Measurements from ENCODE around the gene LRP8. TPM values are rescaled to one million over a fixed set of nuclear protein-coding genes. Genes with fewer than 3 reads are reported as not detected.

The LRP8 gene
- total RNA-seq, 1 donor from 2014 or later = 16.5 TPM

DNA sequence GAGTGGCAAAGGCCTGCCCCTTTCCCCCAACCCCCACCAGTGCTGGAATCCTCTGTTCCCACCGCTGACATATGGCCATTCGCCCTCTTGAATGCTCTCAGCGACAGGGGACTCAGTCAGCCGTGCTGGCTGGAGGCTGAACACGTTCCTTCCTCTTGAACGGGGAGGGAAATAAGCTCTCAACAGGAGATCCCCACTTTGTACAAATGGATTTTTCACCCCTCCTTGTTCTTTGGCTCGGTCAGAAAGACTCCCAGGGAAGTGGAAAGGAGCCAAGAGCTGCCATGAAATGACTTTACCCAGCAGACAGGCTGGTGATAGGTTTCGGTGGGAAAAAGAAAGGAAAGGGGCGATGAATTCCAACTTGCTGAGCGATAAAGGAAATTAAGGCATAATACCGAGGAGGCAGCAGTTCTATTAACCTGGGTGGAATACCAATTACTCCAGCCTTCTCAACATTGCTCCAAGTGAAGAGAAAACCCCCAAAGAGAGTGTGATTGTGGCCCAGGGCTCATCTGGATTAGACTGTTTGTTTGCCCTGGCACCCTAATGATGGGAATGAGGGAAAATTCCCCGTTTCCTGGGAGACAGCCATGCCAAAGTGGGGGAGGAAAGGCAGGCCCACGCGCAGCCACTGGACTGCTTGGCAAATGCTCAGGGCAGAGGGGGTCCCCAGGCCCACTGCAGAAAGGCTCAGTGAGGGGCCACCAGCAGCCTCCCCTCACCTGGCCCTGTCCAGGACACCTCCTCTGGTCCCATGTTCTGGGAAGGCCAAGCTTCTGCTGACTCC, 23.9 kb downstream of the LRP8 start:
- Mint-ChIP-seq H3K4me1 (ENCODE audit: unreplicated experiment) (peaks cover 39% of the 10 kb centered on the region), H3K4me3 (no peak overlapping the region), H3K27me3 (no peaks in the 10 kb centered on the region), H3K27ac (peak overlapping the region; percentile 64), H3K36me3 (no peaks in the 10 kb centered on the region), H3K9me3 (no peaks in the 10 kb centered on the region)
- DNase-seq (ENCODE audit: extremely low spot score, unreplicated experiment) = no peak
- TF ChIP-seq, protein P1, sequence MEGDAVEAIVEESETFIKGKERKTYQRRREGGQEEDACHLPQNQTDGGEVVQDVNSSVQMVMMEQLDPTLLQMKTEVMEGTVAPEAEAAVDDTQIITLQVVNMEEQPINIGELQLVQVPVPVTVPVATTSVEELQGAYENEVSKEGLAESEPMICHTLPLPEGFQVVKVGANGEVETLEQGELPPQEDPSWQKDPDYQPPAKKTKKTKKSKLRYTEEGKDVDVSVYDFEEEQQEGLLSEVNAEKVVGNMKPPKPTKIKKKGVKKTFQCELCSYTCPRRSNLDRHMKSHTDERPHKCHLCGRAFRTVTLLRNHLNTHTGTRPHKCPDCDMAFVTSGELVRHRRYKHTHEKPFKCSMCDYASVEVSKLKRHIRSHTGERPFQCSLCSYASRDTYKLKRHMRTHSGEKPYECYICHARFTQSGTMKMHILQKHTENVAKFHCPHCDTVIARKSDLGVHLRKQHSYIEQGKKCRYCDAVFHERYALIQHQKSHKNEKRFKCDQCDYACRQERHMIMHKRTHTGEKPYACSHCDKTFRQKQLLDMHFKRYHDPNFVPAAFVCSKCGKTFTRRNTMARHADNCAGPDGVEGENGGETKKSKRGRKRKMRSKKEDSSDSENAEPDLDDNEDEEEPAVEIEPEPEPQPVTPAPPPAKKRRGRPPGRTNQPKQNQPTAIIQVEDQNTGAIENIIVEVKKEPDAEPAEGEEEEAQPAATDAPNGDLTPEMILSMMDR (conservative IDR thresholded peaks at IDR 0.05) = no peak

DNA sequence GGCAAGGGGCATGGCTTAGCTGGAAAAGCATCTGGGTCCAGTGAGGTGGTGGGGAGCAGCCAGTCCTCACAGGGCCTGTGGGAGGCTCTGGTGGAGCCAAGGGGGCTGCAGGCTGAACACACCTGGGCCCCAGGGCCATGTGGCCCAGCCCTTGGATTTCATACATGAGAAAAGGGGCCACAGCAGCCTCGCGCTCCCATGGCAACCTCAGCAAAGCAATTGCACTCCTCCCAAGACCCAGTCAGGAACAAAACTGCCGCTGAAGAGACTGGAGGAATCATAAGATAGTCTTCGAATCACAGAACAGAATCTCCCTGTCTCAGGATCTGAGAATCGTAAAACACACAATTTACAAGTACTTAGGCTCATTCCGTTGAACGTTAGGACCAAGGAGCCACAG, 24.6 kb downstream of the LRP8 start:
- H3K9me3 Mint-ChIP-seq = no peaks in the 10 kb centered on the region
- H3K4me3 Mint-ChIP-seq = no peak overlapping the region
- peak overlapping the region; percentile 64 for H3K27ac Mint-ChIP-seq
- H3K36me3 Mint-ChIP-seq = no peaks in the 10 kb centered on the region
- TF ChIP-seq, protein P1 (conservative IDR thresholded peaks at IDR 0.05) = no peak
- H3K27me3 Mint-ChIP-seq = no peaks in the 10 kb centered on the region
- peaks cover 36% of the 10 kb centered on the region for H3K4me1 Mint-ChIP-seq (ENCODE audit: unreplicated experiment)
- DNase-seq (ENCODE audit: extremely low spot score, unreplicated experiment) = no peak

DNA sequence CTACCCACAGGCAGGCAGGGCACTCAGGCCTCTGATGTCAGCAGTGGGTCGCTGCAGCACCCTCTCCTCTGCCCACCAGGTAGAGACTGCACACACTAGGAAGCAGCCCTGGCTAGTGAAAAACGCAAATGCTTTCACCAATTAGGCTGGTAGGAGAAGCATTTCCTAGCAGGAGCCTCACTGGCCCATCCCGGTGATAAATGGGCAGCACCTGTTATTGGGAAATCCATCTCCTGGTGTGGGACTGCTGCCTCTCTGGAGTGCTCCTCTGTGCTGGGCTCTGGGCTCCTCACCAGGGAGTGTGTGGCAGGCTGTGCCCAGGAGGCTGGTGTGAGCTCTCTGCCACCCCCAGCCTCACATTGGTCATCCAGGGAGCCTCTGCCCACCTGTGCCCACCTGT, 28.6 kb downstream of the LRP8 start:
- no peak for DNase-seq (ENCODE audit: extremely low spot score, unreplicated experiment)
- TF ChIP-seq, protein P1 (conservative IDR thresholded peaks at IDR 0.05) = no peak
- H3K4me3 Mint-ChIP-seq = no peak overlapping the region
- no peaks in the 10 kb centered on the region for H3K36me3 Mint-ChIP-seq
- no peak overlapping the region for H3K27ac Mint-ChIP-seq
- no peaks in the 10 kb centered on the region for H3K27me3 Mint-ChIP-seq
- peaks cover 50% of the 10 kb centered on the region for H3K4me1 Mint-ChIP-seq (ENCODE audit: unreplicated experiment)
- no peaks in the 10 kb centered on the region for H3K9me3 Mint-ChIP-seq

DNA sequence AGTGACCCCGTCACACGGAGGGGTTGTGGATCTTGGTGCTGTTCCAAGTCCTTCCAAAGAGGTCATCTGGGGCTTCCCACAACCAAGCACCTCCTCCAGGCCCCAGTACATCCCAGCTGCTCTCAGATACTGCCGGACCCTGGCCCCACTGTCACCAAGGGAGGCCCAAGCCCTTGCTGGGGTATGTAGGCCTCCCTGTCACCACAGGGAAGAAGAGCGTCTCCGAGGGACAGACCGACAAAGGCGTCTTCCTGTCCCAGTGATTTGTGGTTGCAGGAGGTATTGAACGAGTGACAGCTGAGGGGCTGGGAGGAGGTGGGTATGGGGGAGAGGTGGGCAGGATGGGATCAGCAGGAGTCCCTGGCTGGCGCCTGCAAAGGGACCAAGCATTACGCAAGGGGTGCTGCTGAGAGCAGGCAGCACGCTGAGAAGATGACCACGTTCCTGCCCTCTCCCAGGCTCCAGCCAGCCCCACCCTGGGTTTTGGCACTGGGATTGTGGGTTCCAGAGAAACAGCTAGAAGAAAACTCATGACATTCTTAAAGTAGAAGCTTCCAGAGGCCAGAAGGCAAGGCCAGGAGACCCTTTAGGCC, 29.7 kb downstream of the LRP8 start:
- TF ChIP-seq, protein P1 (conservative IDR thresholded peaks at IDR 0.05) = no peak
- Mint-ChIP-seq H3K9me3 (no peaks in the 10 kb centered on the region), H3K36me3 (no peaks in the 10 kb centered on the region), H3K27ac (no peak overlapping the region), H3K27me3 (no peaks in the 10 kb centered on the region), H3K4me3 (no peak overlapping the region), H3K4me1 (ENCODE audit: unreplicated experiment) (peaks cover 45% of the 10 kb centered on the region)
- no peak for DNase-seq (ENCODE audit: extremely low spot score, unreplicated experiment)

DNA sequence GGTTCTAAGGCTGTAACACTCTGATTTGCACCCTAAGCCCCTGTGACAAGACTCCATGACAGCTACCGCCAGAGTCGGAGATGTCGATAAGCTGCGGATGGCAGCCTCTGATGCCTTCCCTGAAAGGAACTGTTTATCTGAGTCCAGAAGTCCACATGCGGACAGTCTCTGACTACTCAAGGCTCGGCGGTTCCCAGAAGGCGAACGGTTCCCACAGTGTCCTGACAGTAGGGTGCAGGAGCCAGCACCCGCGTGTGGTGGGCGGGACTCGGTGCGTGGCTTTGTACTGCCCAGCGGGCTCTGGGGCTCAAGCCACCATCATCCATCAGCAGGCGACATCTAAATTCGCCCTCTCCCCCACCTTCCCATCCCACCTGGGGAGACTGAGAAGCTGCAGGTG, 30.7 kb downstream of the LRP8 start:
- Mint-ChIP-seq H3K27ac (no peak overlapping the region), H3K9me3 (no peaks in the 10 kb centered on the region), H3K4me1 (ENCODE audit: unreplicated experiment) (peaks cover 45% of the 10 kb centered on the region), H3K27me3 (no peaks in the 10 kb centered on the region), H3K4me3 (no peak overlapping the region), H3K36me3 (no peaks in the 10 kb centered on the region)
- TF ChIP-seq, protein P1 (conservative IDR thresholded peaks at IDR 0.05) = no peak
- DNase-seq (ENCODE audit: extremely low spot score, unreplicated experiment) = no peak
